HG02970 (cell line): ENCODE data around the gene OVOL1.

Experiments
- ATAC-seq: cut with Tn5 transposase; IDR thresholded peaks from one replicate; pipeline ENCODE4 v1.9.1; 2021; ENCODE audit warnings: mild to moderate bottlenecking, moderate library complexity, moderate number of reproducible peaks; ENCODE audit not compliant: unreplicated experiment, low FRiP score

Gene OVOL1

DNA sequence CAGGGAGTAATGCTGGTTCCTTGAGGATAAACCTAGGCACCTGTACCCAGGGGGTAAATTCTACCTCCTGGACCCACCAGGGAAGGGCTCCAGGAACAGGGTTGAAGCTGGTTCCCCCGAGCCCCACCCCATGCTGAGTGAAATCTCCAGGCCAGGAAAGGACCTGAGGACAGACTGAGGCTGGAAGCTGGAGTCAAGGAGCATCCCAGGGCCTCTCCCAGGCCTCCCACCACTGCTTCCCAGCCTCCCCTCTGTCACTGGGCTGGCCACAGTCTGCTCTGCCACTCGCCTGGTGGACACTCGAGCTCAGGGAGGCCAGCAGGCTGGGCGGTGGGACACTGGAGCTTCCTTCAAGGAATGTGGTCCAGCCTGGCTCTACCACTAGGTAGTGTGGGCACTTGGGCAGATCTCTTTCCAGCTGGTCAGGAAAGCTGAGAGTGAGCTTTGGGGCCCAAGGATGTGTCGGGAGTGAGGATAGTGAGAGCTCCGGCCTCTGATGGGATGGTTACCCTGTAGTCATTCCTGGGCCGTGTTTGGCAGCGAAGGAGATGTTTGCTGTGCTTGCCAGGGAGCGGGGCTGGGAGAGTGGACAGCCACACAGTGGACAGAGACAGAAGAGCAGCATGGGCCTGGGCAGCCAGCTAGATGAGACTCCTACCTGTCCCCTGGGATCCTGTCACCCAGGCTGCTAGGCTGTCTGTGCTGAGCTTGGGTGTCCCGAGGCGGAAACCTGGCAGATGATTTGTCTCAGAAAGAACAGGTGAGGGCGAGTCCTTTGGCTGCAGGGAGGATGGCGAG lies 3.4 kb downstream of the OVOL1 start:
- ATAC-seq: no peak

DNA sequence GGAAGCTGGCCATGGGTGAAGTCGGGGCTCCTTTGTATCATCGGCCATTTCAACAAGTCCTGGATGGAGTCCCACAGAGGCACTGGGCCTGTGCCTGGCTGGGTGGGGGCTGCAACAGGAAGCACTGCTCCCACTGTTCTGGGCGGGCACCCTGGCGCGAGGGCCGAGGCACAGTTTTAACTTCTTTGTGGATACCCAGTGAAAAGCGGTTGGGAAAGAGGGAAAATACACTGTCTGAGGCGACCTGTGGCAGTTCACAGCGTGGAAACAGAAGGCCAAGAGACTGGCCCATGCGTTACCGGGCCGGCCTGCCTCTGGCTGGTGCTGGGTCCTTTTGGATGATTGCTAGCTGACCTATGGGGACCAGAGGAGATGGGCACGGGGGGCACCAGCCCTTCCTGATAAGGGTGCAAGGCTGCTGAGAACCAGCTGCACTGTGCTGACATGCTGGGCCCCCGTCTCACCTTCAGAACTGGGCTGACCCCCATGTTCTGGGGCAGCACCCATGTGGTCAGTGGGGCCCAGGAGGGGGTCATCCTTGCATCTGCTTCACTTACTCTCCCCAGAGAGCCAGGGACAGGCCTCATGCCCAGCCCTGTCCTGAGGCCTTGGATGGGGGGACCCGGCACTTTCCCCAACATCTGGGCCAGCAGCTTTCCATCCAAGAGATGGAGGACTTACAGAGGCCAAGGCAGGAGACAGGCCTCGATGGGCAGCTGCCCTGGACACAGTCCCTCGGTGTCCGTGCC lies 4.2 kb downstream of the OVOL1 start:
- no peak for ATAC-seq

DNA sequence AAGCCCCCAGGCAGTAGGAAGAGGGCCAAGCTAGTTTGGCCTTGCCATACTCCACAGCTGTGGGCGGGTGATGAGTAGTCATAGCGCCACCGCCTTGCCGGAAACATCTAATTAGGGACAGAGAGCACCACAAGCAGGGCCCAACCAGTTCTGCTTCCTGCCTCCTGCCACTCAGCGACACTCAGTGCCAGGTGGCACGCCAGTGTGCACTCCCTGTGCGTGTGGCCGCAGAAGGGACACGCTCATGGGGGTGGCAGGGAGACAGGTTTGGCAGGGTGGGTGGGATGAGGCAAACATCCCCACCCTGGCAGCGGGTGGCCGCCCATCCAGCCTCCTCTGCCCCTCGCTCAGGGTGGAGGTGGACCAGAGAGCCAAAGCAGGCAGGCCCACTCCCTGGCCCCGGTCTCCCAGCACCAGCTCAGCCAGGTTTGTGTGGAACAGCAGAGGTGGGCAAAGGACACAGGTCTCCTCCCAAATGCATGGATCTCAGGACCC lies 4.9 kb downstream of the OVOL1 start:
- ATAC-seq: no peak

DNA sequence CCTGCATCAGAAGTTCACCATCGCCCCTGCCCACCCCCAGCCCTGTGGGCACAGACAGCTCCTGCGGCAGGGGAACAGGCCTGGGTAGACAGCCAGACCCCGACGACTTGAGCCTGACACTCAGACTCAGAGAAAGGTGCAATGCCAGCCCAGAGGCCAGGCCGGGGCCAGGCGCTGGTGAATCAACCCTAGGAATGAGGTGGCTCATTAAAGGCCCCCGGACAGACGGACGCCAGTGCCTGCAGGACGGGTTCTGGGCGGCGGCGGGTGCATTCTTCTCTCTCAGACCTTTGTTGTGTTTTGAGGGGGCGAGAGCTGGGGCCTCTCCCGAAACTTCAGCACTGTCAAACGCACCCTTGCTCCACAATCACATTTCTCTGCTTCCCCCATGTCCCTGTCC lies 5.6 kb downstream of the OVOL1 start:
- ATAC-seq: no peak

DNA sequence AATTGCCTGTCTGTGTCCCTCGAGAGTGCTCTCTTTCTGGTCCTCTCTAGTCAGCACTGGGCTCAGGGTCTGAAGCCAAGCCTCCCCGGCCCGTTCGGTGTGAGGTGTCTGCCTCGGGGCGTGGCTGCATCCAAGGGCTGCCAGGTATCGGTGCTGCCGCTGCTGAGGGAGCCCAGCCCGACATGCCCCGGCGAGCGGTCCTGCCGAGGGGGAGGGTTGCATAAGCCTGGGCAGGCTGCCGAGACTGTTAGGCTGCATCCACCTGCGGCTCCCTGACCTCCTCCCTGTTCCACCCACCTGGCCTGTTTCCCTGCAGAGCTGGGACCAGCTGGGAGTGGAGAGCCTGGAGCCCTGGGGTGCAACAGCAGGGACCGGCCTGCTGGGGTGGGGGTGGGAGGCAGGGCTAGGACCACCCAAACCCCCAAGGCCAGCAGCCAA lies 6.3 kb downstream of the OVOL1 start:
- no peak for ATAC-seq

DNA sequence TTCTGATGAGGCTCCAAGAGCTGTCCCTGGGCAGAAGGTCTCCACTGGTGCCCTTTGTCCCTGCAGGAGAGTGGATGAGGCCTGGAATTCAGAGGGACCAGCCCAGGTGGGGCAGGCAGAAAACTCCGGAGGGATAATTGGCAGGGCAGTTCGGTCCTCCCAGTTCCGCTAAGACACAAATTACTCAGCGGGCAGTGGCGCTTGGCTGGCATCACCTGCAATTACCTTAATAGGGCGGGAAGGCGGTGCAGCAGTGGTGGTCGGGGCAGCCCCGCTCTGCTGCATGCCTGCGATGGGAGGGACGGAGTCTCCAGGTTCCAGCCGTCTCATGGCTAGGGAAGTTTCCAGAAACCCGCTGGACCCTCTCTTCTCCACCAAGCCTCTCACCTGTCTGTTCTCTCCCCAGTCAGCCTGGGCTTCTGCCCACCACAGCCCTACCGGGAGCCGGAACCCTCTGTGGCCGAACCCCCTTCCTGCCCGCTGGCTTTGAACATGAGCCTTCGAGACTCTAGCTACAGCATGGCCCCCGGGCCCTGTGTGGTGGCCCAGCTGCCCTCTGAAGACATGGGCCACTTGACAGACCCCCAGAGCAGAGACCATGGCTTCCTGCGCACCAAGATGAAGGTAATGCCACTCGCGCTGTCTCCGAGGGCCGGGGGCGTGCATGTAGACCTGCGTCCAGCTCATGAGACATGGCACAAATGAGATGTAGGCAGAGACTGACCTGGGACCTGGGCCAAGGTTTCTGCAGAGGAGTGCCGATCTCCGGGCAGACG lies 7.0 kb downstream of the OVOL1 start:
- no peak for ATAC-seq

DNA sequence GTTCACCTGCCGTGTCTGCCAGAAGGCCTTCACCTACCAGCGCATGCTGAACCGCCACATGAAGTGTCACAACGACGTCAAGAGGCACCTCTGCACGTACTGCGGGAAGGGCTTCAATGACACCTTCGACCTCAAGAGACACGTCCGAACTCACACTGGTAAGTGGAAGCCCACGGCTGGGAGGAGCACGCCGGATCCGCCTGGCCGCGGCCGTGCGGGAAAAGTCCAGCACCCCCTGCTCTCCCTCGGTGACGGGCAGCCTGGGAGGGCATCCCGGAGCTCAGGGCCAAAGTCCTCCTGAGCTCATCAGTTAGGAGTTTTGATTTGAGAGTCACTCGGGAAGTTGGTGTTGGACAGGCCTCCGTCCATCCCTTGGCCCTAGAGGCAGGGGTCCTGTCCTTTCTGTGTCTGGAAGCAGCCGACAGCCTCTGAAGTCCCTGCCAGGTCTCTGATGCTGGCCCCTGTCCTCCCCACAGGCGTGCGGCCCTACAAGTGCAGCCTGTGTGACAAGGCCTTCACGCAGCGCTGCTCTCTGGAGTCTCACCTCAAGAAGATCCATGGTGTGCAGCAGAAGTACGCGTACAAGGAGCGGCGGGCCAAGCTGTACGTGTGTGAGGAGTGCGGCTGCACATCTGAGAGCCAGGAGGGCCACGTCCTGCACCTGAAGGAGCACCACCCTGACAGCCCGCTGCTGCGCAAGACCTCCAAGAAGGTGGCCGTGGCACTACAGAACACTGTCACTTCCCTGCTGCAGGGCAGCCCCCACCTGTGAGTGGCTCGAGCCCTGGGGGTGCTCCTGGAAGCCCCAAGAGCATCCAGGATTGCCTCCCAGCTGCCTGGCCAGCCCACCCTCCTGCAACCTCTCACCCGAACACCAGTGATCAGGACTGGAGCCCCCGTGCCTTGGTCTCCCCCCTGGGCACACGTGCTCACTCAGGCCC lies 8.0 kb downstream of the OVOL1 start:
- no peak for ATAC-seq

DNA sequence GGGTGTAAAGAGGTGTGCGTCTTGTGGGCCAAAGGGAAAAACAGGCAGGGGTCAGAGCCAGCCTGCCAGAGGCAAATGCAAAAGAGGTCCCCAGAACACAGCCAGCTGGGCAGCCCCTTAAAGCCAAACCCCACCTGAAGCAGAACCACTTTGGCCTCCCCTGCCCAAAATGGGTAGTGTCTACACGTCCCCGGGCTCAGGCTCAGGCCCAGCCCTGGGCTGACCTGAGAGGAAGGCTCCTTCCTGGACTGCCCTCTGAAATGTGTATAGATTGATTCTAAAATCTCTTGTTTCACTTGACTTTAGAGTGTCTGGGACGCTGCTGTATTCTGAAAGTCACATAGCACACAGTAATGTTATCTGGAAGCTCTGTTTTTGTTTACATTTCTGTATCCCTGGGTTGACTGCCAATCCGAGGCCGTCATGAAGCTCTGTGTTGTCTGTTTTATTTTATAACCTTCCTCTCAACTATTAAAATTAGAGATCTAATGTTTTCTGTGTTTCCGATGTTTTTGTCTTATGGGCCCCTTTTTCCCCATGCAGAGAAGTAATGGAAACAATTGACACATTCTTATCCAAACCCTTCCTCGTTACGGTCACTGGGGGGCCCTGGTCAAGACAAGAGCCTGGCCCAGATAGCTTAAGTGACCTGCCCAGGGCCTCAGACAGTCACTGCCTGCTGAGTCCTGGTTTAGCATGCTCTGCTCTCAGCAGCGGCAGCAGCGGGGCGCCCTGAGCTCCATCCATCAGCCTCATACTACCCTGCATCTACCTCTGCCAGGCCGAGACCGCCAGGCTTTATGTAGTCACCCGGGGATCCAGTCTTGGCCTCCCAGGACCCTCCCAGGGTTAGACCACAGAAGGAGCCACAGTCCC lies 10.1 kb downstream of the OVOL1 start:
- no peak for ATAC-seq

DNA sequence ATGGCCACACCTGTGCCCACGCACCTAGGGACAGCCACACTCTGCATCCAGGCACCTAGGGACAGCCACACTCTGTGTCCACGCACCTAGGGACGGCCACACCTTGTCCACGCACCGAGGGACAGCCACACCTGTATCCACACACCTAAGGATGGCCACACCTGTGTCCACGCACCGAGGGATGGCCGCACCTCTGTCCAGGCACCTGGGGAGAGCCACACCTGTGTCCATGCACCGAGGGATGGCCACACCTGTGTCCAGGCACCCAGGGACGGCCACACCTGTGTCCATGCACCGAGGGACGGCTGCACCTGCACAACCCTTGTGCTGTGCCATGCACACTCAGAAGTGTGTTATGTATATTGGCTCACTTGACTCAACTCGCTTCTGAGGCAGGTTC lies 10.8 kb downstream of the OVOL1 start:
- ATAC-seq: no peak

DNA sequence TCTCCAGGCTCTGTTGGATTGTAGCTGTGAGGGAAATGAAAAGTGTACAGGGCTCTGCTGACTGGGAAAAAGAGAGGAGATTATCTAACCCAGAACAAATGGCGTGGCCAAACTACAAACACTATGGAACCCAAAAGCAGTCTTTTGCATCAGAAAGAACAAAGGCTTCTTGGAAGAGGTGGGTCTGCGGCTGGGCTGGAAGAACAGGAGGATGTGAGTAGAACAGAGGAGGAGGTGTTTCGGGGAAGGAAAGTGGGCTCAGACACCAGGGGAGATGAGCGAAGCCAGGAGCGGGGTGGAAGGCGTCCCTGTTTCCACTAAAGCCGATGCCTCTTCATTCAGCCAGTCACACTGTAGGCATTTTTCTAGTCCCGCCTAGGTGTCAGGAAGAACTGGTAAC lies 12.0 kb downstream of the OVOL1 start:
- ATAC-seq: no peak

DNA sequence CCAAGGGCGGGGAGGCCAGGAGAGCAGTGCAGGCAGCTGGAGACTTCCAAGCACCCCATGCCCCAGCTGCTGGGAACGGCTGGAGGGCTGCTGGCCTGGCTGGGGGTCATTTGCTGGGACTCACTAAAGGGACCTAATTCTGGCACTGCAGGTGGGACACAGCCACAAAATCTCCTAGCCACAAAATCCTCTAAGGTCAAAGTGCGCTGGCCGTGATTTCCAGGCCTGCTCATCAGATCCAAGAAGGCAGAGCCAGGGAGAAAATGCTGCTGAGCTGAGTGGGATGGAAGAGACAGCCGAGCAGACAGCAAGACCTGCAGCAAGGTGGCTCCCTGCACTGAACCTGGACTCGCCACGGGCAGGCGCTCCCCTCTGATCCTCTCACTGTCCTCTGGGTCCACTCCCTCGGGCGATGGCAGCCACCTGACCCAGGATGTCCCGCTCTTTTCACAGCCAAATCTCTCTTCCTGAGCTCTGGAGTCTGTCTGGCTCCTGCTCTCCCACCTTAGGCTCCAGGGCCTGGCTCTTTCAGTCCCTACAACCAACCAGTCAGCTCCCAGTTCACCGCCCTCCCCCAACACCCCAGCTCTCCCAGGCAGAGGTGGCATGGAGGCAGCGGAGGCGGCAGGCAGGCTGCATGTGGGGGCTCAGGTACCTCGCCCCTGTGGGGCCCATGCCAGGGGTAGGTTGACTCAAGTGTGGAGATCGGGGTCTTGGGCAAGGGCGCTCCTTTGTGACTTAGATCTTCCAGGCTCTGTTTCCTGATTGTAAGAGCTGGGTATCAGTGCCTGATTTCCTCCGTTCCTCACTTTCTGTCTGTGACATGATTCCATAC lies 14.5 kb downstream of the OVOL1 start:
- ATAC-seq: no peak

DNA sequence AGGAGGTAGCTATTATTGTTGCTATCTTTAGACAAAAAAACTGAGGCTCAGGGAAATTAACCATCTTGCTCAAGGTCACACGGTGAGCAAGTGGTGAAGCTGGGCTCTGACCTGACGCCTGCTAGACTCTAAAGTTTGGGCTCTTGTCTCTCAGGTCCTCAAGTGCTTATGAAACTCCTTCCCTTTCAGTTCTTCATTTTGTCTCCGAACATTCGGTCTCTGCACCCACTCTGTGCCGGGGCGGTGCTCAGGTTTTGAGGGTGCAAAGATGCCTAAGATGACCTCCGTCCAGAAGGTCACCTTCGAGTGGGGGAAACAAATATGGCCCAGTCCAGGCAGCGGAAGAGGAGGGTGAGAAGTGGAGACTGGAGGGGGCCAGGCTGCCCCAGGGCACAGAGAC lies 16.0 kb downstream of the OVOL1 start:
- ATAC-seq: no peak

DNA sequence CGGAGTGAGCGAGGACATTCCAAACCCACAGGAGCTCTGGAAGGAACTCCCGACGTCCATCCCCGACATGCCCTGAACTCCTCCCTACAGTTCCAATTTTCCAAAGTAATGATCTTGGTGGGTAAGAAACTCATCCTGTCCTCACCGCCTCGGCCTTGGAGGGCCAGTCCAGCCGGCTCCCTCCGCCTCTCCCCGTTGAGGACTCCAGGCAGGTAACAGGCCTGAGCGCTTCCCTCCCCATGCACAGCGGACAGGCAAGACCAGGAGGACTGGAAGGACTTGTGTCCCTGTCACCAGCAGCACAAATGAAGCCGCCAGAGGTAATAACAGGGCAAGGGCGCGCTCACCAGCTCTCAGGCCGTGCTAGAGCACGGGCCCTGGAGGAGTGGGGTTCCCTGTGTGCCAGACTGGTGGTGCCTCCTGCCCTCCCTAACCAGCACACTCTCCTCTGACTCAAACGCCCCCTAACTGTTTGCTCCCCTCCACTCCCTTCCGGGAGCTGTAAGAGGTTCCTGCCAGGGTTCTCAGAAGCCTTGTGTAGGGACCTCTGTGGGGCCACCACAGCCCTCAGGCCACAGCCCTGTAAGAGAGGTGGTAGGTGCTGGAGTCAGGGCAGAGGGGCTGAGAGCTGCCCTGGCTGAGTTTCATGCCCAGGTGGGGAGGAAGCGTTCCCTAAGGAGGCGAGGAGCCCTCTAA lies 17.1 kb downstream of the OVOL1 start:
- no peak for ATAC-seq

DNA sequence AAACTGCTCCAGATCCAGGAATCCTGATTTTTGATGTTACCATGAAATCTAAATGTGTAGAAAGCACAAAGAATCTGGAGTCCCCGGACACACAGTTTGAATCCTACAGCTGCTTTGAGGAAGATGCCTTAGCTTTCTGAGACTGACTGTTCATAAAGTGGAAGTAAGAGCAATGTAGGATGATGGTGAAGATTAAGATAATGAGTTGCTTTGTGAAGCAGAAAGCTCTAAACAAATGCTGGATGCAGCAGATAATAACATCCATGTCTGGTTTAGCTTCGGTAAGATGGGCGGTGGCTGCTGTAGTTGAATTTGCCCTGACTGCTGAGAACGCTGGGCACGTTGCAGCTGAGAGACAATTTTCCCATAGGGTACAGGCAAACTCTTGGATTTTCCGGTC lies 20.1 kb downstream of the OVOL1 start:
- ATAC-seq: no peak

DNA sequence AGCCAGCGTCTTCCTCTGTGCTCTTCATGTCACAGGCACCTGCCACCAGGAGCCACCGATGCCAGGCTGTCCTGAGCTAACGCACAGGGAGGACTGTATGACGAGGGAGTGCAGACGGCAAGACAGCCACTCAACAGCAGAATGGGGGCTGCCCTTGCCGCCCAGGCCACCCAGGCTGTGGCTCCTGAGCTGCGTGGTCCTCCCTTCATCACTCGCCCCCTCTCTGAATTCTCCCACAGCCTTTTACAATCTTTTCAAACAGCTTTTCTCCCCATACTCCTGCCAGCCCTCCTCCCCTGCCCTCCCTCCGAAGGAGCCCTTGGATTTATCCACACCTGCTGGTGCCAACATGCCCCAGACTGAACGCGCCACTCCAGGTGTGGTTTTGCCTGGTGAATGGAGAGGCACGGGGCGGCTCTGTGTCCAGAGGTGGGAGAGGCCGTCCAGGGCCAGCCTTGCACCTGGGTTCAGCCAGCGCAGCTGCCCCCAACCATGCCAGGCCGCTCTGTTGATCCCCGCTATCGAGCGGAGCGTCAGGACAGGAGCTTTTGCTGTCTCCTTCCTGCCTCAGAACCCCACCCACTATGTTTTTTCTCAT lies 22.0 kb downstream of the OVOL1 start:
- ATAC-seq: no peak

DNA sequence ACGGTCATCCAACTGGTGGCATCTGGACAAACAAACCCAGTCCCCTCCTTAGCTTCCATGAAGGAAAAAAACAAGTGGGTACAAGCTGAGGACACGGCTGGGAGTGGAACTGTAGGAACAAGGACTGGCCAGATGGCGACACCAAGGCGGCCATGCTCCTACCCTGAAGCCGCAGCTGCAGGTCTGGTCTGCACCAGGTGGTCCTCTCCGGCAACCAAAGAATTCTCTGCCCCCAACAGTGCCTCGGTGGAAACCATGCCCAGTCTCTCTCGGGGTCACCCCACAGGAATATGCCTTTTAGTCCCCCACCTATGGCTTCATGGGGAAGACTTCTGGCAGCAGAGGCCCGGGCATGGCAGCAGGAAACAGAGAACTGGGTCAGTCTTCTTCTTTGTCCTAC lies 22.6 kb downstream of the OVOL1 start:
- ATAC-seq: no peak
